HCT116 (cell line): ENCODE results near the gene USP31.

Experiments used
- CEBPB ChIP-seq: IDR thresholded peaks from 2 replicates; pipeline ENCODE4 v1.6.1; 2012; ENCODE audit warnings: low read depth
- CTCF ChIP-seq, 3 experiments: fragments of 200-600 bp in 1 of 3; sonication (generic) in 1 of 3; IDR thresholded peaks in 2 of 3; conservative IDR thresholded peaks in 1 of 3; 2 replicates each; pipeline ENCODE4 v1.5.1; 2012 to 2017; ENCODE audit warnings: low read depth in 2 of 3, low read length in 2 of 3, antibody characterized with exemption in 1 of 3, borderline replicate concordance in 1 of 3, control low read depth in 1 of 3, mild to moderate bottlenecking in 1 of 3, mixed read lengths in 1 of 3, mixed run types in 1 of 3, moderate library complexity in 1 of 3; ENCODE audit not compliant: insufficient read depth in 1 of 3
- EGR1 ChIP-seq: IDR thresholded peaks from 2 replicates; pipeline ENCODE4 v1.6.1; 2012; ENCODE audit warnings: low read depth
- EZH2 ChIP-seq: fragments of 200-600 bp; sonication (generic); IDR thresholded peaks from 2 replicates; pipeline ENCODE4 v1.6.1; 2017; ENCODE audit warnings: antibody characterized with exemption, mixed run types
- EZH2phosphoT487 ChIP-seq: fragments of 200-600 bp; IDR thresholded peaks from 2 replicates; pipeline ENCODE4 v1.6.1; 2018; ENCODE audit warnings: antibody characterized with exemption, borderline replicate concordance
- POLR2A ChIP-seq: IDR thresholded peaks from 2 replicates; pipeline ENCODE4 v1.7.0; 2011; ENCODE audit warnings: borderline replicate concordance; ENCODE audit not compliant: insufficient read depth, insufficient read length; ENCODE audit errors: extremely low read depth
- POLR2AphosphoS5 ChIP-seq: IDR thresholded peaks from 2 replicates; pipeline ENCODE4 v1.6.1; 2011; ENCODE audit warnings: mild to moderate bottlenecking, low read depth, low read length, moderate library complexity
- RAD21 ChIP-seq: IDR thresholded peaks from 2 replicates; pipeline ENCODE4 v1.6.1; 2012; ENCODE audit warnings: low read depth, mild to moderate bottlenecking
- REST ChIP-seq: IDR thresholded peaks from 2 replicates; pipeline ENCODE4 v1.6.1; 2012; ENCODE audit warnings: low read depth
- SRF ChIP-seq: IDR thresholded peaks from 2 replicates; pipeline ENCODE4 v1.6.1; 2012; ENCODE audit warnings: low read depth
- TCF7L2 ChIP-seq: IDR thresholded peaks from 2 replicates; pipeline ENCODE4 v1.7.0; 2011; ENCODE audit warnings: borderline replicate concordance, inconsistent platforms; ENCODE audit not compliant: insufficient read depth, insufficient read length; ENCODE audit errors: extremely low read depth
- YY1 ChIP-seq: IDR thresholded peaks from 2 replicates; pipeline ENCODE4 v1.6.1; 2011; ENCODE audit warnings: low read length, low read depth, moderate library complexity, mild to moderate bottlenecking; ENCODE audit not compliant: insufficient replicate concordance; ENCODE audit errors: extremely low read depth
- ZBTB33 ChIP-seq: IDR thresholded peaks from 2 replicates; pipeline ENCODE4 v1.6.1; 2011; ENCODE audit warnings: mild to moderate bottlenecking, low read length, moderate library complexity; ENCODE audit not compliant: insufficient replicate concordance; ENCODE audit errors: extremely low read depth
- ZNF274 ChIP-seq: fragments of 200-500 bp; sonication (Bioruptor generic); IDR thresholded peaks from 2 replicates; pipeline ENCODE4 v1.6.1; 2014; ENCODE audit warnings: mild to moderate bottlenecking, low read depth, low read length, inconsistent platforms

GRCh38 chr16:23071196-23072083 is 77.8 kb downstream of the USP31 start:
- TF ChIP-seq CEBPB: no peak
- TF ChIP-seq CTCF (IDR thresholded peaks at IDR 0.05 in 2 of 3, conservative IDR thresholded peaks at IDR 0.05 in 1 of 3; ENCODE audit: borderline replicate concordance in 1 of 3, insufficient read depth in 1 of 3, low read depth in 2 of 3, low read length in 2 of 3): no peak
- no peak for TF ChIP-seq TCF7L2
- TF ChIP-seq EZH2: no peak
- no peak for TF ChIP-seq EGR1
- TF ChIP-seq EZH2phosphoT487: no peak
- TF ChIP-seq REST: no peak
- no peak for TF ChIP-seq SRF
- TF ChIP-seq POLR2AphosphoS5: no peak
- TF ChIP-seq POLR2A: no peak
- no peak for TF ChIP-seq RAD21
- no peak for TF ChIP-seq YY1
- TF ChIP-seq ZBTB33: no peak
- no peak for TF ChIP-seq ZNF274
